HUES6 (cell line): ENCODE data around the gene SPDYE1.
A peak's percentile ranks its signal among the peaks of the same experiment; 100 is the strongest.
"Not testable (repeated sequence)": the region's sequence is repeated elsewhere in the genome, so short reads cannot be mapped to it uniquely, and the experiment has no call there.

Experiments used
- H3K27ac ChIP-seq: 2 replicates; pipeline ENCODE4 v1.7.0; 2013; ENCODE audit warnings: low read depth, mild to moderate bottlenecking, low read length, inconsistent platforms
- H3K27me3 ChIP-seq: 2 replicates; pipeline ENCODE4 v1.6.1; 2013; ENCODE audit warnings: low read length; ENCODE audit not compliant: control insufficient read depth, insufficient read depth
- H3K36me3 ChIP-seq: 2 replicates; pipeline ENCODE4 v1.6.1; 2013; ENCODE audit warnings: low read length; ENCODE audit not compliant: control insufficient read depth, insufficient read depth
- H3K4me1 ChIP-seq: 2 replicates; pipeline ENCODE4 v1.6.1; 2013; ENCODE audit warnings: low read length; ENCODE audit not compliant: control insufficient read depth, insufficient read depth
- H3K4me3 ChIP-seq: 2 replicates; pipeline ENCODE4 v1.5.1; 2013; ENCODE audit warnings: low read depth, low read length
- H3K9ac ChIP-seq: one replicate; pipeline ENCODE4 v1.6.1; 2013; ENCODE audit warnings: mild to moderate bottlenecking, low read length
- H3K9me3 ChIP-seq: 2 replicates; pipeline ENCODE4 v1.6.1; 2013; ENCODE audit warnings: low read depth, low read length; ENCODE audit not compliant: control insufficient read depth, insufficient read depth

The SPDYE1 gene

GRCh38 chr7:43994681-43995080 is 3.0 kb upstream of the SPDYE1 start:
- not testable (repeated sequence) for H3K9ac ChIP-seq, H3K4me3 ChIP-seq, H3K36me3 ChIP-seq, H3K27ac ChIP-seq, H3K9me3 ChIP-seq, H3K27me3 ChIP-seq, H3K4me1 ChIP-seq

GRCh38 chr7:44012081-44012480 is 14.4 kb downstream of the SPDYE1 start:
- not testable (repeated sequence) for H3K27me3 ChIP-seq, H3K27ac ChIP-seq, H3K36me3 ChIP-seq, H3K9ac ChIP-seq, H3K4me3 ChIP-seq, H3K9me3 ChIP-seq, H3K4me1 ChIP-seq

GRCh38 chr7:44015090-44015489 is 17.4 kb downstream of the SPDYE1 start:
- H3K9ac ChIP-seq, H3K4me3 ChIP-seq, H3K27me3 ChIP-seq, H3K9me3 ChIP-seq, H3K36me3 ChIP-seq, H3K4me1 ChIP-seq, H3K27ac ChIP-seq: not testable (repeated sequence)

GRCh38 chr7:44018857-44019807 is 21.4 kb downstream of the SPDYE1 start:
- peak overlapping the region; percentile 81 for H3K9ac ChIP-seq
- not testable (repeated sequence) for H3K27me3 ChIP-seq, H3K4me1 ChIP-seq, H3K9me3 ChIP-seq, H3K27ac ChIP-seq, H3K36me3 ChIP-seq
- peak overlapping the region; percentile 89 for H3K4me3 ChIP-seq

GRCh38 chr7:44019825-44020224 is 22.1 kb downstream of the SPDYE1 start:
- not testable (repeated sequence) for H3K9ac ChIP-seq, H3K36me3 ChIP-seq, H3K9me3 ChIP-seq, H3K4me3 ChIP-seq, H3K27ac ChIP-seq, H3K27me3 ChIP-seq, H3K4me1 ChIP-seq

- not testable (repeated sequence) for H3K36me3 ChIP-seq, H3K27me3 ChIP-seq, H3K9ac ChIP-seq, H3K4me1 ChIP-seq, H3K27ac ChIP-seq, H3K9me3 ChIP-seq, H3K4me3 ChIP-seq
These were observed 24.4 kb downstream of the SPDYE1 start for GRCh38 chr7:44022069-44022468.

- not testable (repeated sequence) for H3K36me3 ChIP-seq, H3K27ac ChIP-seq, H3K27me3 ChIP-seq, H3K4me3 ChIP-seq, H3K9me3 ChIP-seq, H3K4me1 ChIP-seq, H3K9ac ChIP-seq
These were observed 25.2 kb downstream of the SPDYE1 start for GRCh38 chr7:44022796-44023467.

- not testable (repeated sequence) for H3K9ac ChIP-seq, H3K27me3 ChIP-seq, H3K9me3 ChIP-seq, H3K36me3 ChIP-seq, H3K4me1 ChIP-seq, H3K4me3 ChIP-seq, H3K27ac ChIP-seq
These were observed 31.7 kb downstream of the SPDYE1 start for GRCh38 chr7:44029433-44029832.

- not testable (repeated sequence) for H3K4me3 ChIP-seq, H3K36me3 ChIP-seq, H3K9me3 ChIP-seq, H3K27me3 ChIP-seq, H3K27ac ChIP-seq, H3K4me1 ChIP-seq, H3K9ac ChIP-seq
These were observed 32.3 kb downstream of the SPDYE1 start for GRCh38 chr7:44030029-44030428.

- H3K9me3 ChIP-seq, H3K4me3 ChIP-seq, H3K4me1 ChIP-seq, H3K27ac ChIP-seq, H3K36me3 ChIP-seq, H3K27me3 ChIP-seq, H3K9ac ChIP-seq: not testable (repeated sequence)
These were observed 33.6 kb downstream of the SPDYE1 start for GRCh38 chr7:44031319-44031718.

GRCh38 chr7:44032031-44032430 is 34.3 kb downstream of the SPDYE1 start:
- H3K9me3 ChIP-seq, H3K4me1 ChIP-seq, H3K27me3 ChIP-seq, H3K36me3 ChIP-seq, H3K4me3 ChIP-seq, H3K9ac ChIP-seq, H3K27ac ChIP-seq: not testable (repeated sequence)
